ENCODE results near the gene MAP3K14. TPM values are rescaled to one million over a fixed set of nuclear protein-coding genes. Genes with fewer than 3 reads are reported as not detected.

The MAP3K14 gene
- total RNA-seq, 1 experiment from 2014 or later = 58.3 TPM

GRCh38 chr17:45230787-45231480, 85.9 kb downstream of the MAP3K14 start:
- ChIA-PET POLR2A (ENCODE audit: unreplicated experiment) (interaction anchor here (0.5 to 1.0 kb wide), 4 partner anchors 47 to 441 kb away, joined by 3 to 15 read pairs (median 4); partner anchors contain the start of gene HEXIM1), CTCF (interaction anchor here (0.6 to 5.4 kb wide), 6 partner anchors 9 to 96 kb away, joined by 3 to 31 read pairs (median 10); partner anchors contain the start of gene ACBD4)
- H3F3A ChIP-seq (ENCODE audit: insufficient read depth, low read depth) = peaks cover 39% of the 10 kb centered on the region; the same call in 1 of the 2 replicates
- no peaks in the 10 kb centered on the region for H3K9me3 ChIP-seq (ENCODE audit: insufficient read depth, low read depth)
- no TSS peak for BruUV-seq (replicated peaks)
- H2AFZ ChIP-seq = no peak overlapping the region
- H3K9me2 ChIP-seq (ENCODE audit: insufficient read depth) = no peaks in the 10 kb centered on the region
- intact Hi-C loops (cut with micrococcal nuclease; ENCODE audit: unreplicated experiment) = no loop called here
- no peaks in the 10 kb centered on the region for H4K20me1 ChIP-seq (ENCODE audit: insufficient read depth)
- H3K27ac ChIP-seq = no peak overlapping the region
- DNase-seq = peak; percentile 51 to 62
- peaks cover 7% of the 10 kb centered on the region; the same call in 1 of the 2 replicates for H3K79me2 ChIP-seq (ENCODE audit: low read depth)
- TF ChIP-seq CTCF (conservative IDR thresholded peaks at IDR 0.05) (no peak), EZH2 (IDR thresholded peaks at IDR 0.05; ENCODE audit: low read depth) (no peak)
- no peaks in the 10 kb centered on the region for H3K36me3 ChIP-seq (ENCODE audit: low read depth)
- no peak overlapping the region for H3K4me3 ChIP-seq
- no peaks in the 10 kb centered on the region for H3K27me3 ChIP-seq (ENCODE audit: insufficient read depth, low read depth)
- peak overlapping the region; percentile 56 for H3K4me2 ChIP-seq
- H3K4me1 ChIP-seq (replicated peaks; ENCODE audit: insufficient read depth) = peaks cover 43% of the 10 kb centered on the region

DNA sequence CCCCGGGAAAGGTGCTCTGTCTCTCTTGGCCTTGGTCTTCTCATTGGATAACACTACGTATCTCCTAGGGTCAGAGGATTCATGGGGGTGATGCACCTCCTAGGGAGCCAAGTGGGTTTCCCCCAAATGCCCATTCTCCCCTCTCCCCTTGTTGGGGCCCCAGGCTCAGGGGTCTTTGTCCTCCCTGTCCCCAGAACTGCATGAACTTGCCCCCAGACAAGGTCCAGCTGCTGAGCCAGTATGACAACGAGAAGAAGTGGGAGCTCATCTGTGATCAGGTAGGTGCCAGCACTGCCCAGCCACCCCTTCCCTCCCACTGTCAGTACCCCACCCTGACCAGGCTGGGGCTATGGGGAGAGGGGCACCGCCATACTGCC, 86.4 kb downstream of the MAP3K14 start:
- intact Hi-C loops (cut with micrococcal nuclease; ENCODE audit: unreplicated experiment) = no loop called here
- POLR2A ChIA-PET (ENCODE audit: unreplicated experiment) = interaction anchor here (0.5 to 0.6 kb wide), 2 partner anchors 55 to 140 kb away, joined by 8 to 15 read pairs; no protein-coding TSS in a partner anchor
- H3K27me3 ChIP-seq (ENCODE audit: insufficient read depth, low read depth) = no peaks in the 10 kb centered on the region

More for the DNA sequence above, 86.4 kb downstream of the MAP3K14 start:
- CTCF ChIA-PET = interaction anchor here (1.0 to 5.4 kb wide), 3 partner anchors 11 to 95 kb away, joined by 3 to 31 read pairs (median 12); partner anchors contain the start of gene ACBD4
- TF ChIP-seq EZH2 (IDR thresholded peaks at IDR 0.05; ENCODE audit: low read depth) (no peak), CTCF (conservative IDR thresholded peaks at IDR 0.05) (no peak)
- peaks cover 42% of the 10 kb centered on the region; the same call in 1 of the 2 replicates for H3F3A ChIP-seq (ENCODE audit: insufficient read depth, low read depth)
- no peaks in the 10 kb centered on the region for H3K36me3 ChIP-seq (ENCODE audit: low read depth)
- H4K20me1 ChIP-seq (ENCODE audit: insufficient read depth) = no peaks in the 10 kb centered on the region
- H3K9me3 ChIP-seq (ENCODE audit: insufficient read depth, low read depth) = no peaks in the 10 kb centered on the region
- no peak for DNase-seq
- no peak overlapping the region for H3K4me3 ChIP-seq
- BruUV-seq (replicated peaks) = no TSS peak
- no peak overlapping the region for H2AFZ ChIP-seq
- peak overlapping the region; percentile 56 for H3K4me2 ChIP-seq
- H3K27ac ChIP-seq = no peak overlapping the region
- no peaks in the 10 kb centered on the region for H3K9me2 ChIP-seq (ENCODE audit: insufficient read depth)
- peaks cover 7% of the 10 kb centered on the region; the same call in 1 of the 2 replicates for H3K79me2 ChIP-seq (ENCODE audit: low read depth)
- H3K4me1 ChIP-seq (replicated peaks; ENCODE audit: insufficient read depth) = peaks cover 49% of the 10 kb centered on the region
